GM13977 (cell line): ENCODE results near the gene ROPN1.

Experiments used
- DNase-seq: peaks from one replicate; pipeline ENCODE4 v3.0.0; 2012; ENCODE audit warnings: low spot score
- CTCF ChIP-seq: IDR thresholded peaks from 2 replicates; pipeline ENCODE4 v1.5.1; 2012; ENCODE audit warnings: mild to moderate bottlenecking, control low read depth; ENCODE audit not compliant: insufficient read depth; ENCODE audit errors: extremely low read depth, missing control alignments
- in situ Hi-C: fragments of 300-500 bp; cut with MboI; formaldehyde crosslinking; loops from one replicate; pipeline ENCODE4 v1.12.0; 2022; ENCODE audit warnings: low sequenced_read_pairs, low pct_unique_long_range_greater_than_20kb, mixed read lengths, inconsistent platforms; ENCODE audit not compliant: unreplicated experiment

Gene ROPN1

GRCh38 chr3:123920868-123921267 is 71.1 kb downstream of the ROPN1 start:
- TF ChIP-seq CTCF: no peak
- in situ Hi-C loops: no loop called here
- no peak for DNase-seq

- TF ChIP-seq CTCF: no peak
- in situ Hi-C loops: no loop called here
- DNase-seq: no peak
Measured at GRCh38 chr3:123920383-123920782, 71.5 kb downstream of the ROPN1 start.

GRCh38 chr3:123919353-123919752 is 72.6 kb downstream of the ROPN1 start:
- in situ Hi-C loops: no loop called here
- TF ChIP-seq CTCF: no peak
- no peak for DNase-seq
